8988T (cell line): ENCODE results near the gene ETV5.

ENCODE experiments used
- DNase-seq: peaks from one replicate; pipeline ENCODE4 v3.0.0; 2011

Gene ETV5

GRCh38 chr3:186094696-186095425 lies 14.0 kb downstream of the ETV5 start:
- DNase-seq = no peak

GRCh38 chr3:186094271-186094670 lies 14.6 kb downstream of the ETV5 start:
- no peak for DNase-seq

- DNase-seq = no peak
These were observed 15.5 kb downstream of the ETV5 start for GRCh38 chr3:186093271-186093900.

GRCh38 chr3:186092360-186093070 lies 16.4 kb downstream of the ETV5 start:
- DNase-seq = no peak

- no peak for DNase-seq
These were observed 18.0 kb downstream of the ETV5 start for GRCh38 chr3:186090901-186091300.

- DNase-seq = no peak
These were observed 20.6 kb downstream of the ETV5 start for GRCh38 chr3:186088335-186088734.

GRCh38 chr3:186084264-186084663 lies 24.6 kb downstream of the ETV5 start:
- no peak for DNase-seq

GRCh38 chr3:186083746-186084145 lies 25.1 kb downstream of the ETV5 start:
- DNase-seq = no peak

- no peak for DNase-seq
These were observed 26.7 kb downstream of the ETV5 start for GRCh38 chr3:186082150-186082549.

GRCh38 chr3:186081678-186082077 lies 27.2 kb downstream of the ETV5 start:
- no peak for DNase-seq

GRCh38 chr3:186080849-186081438 lies 27.9 kb downstream of the ETV5 start:
- no peak for DNase-seq

- no peak for DNase-seq
These were observed 29.0 kb downstream of the ETV5 start for GRCh38 chr3:186079925-186080324.

- no peak for DNase-seq
These were observed 31.4 kb downstream of the ETV5 start for GRCh38 chr3:186077466-186077865.

- DNase-seq = no peak
These were observed 32.8 kb downstream of the ETV5 start for GRCh38 chr3:186075931-186076567.

- DNase-seq = no peak
These were observed 33.4 kb downstream of the ETV5 start for GRCh38 chr3:186075489-186075888.

GRCh38 chr3:186073641-186074040 lies 35.2 kb downstream of the ETV5 start:
- DNase-seq = no peak

GRCh38 chr3:186070996-186071395 lies 37.9 kb downstream of the ETV5 start:
- no peak for DNase-seq

- no peak for DNase-seq
These were observed 38.3 kb downstream of the ETV5 start for GRCh38 chr3:186070550-186070949.

GRCh38 chr3:186070133-186070532 lies 38.8 kb downstream of the ETV5 start:
- no peak for DNase-seq

GRCh38 chr3:186069199-186069598 lies 39.7 kb downstream of the ETV5 start:
- no peak for DNase-seq

- no peak for DNase-seq
These were observed 40.7 kb downstream of the ETV5 start for GRCh38 chr3:186068243-186068552.

- no peak for DNase-seq
These were observed 41.3 kb downstream of the ETV5 start for GRCh38 chr3:186067360-186068242.
